HG03108 (cell line): ENCODE data around the gene RACK1.

Experiments used
- ATAC-seq: cut with Tn5 transposase; IDR thresholded peaks from one replicate; pipeline ENCODE4 v1.9.1; 2021; ENCODE audit warnings: moderate library complexity; ENCODE audit not compliant: unreplicated experiment

The RACK1 gene

GRCh38 chr5:181199881-181200638 is 43.6 kb downstream of the RACK1 start:
- no peak for ATAC-seq

- ATAC-seq = peak; percentile 67
Measured at GRCh38 chr5:181198905-181199519, 44.7 kb downstream of the RACK1 start.

- ATAC-seq = no peak
Measured at GRCh38 chr5:181198106-181198685, 45.5 kb downstream of the RACK1 start.

- no peak for ATAC-seq
Measured at GRCh38 chr5:181197326-181197951, 46.3 kb downstream of the RACK1 start.

- ATAC-seq = no peak
Measured at GRCh38 chr5:181195249-181195761, 48.4 kb downstream of the RACK1 start.

GRCh38 chr5:181194489-181195248 is 49.0 kb downstream of the RACK1 start:
- ATAC-seq = no peak

- no peak for ATAC-seq
Measured at GRCh38 chr5:181193656-181194055, 50.0 kb downstream of the RACK1 start.

GRCh38 chr5:181192337-181193046 is 51.2 kb downstream of the RACK1 start:
- no peak for ATAC-seq

GRCh38 chr5:181191526-181192336 is 52.0 kb downstream of the RACK1 start:
- ATAC-seq = peak; percentile 47

- ATAC-seq = peak; percentile 2
Measured at GRCh38 chr5:181190711-181191525, 52.8 kb downstream of the RACK1 start.

- ATAC-seq = no peak
Measured at GRCh38 chr5:181189962-181190710, 53.6 kb downstream of the RACK1 start.

GRCh38 chr5:181189363-181189961 is 54.2 kb downstream of the RACK1 start:
- ATAC-seq = no peak

- ATAC-seq = no peak
Measured at GRCh38 chr5:181188700-181189362, 54.9 kb downstream of the RACK1 start.

GRCh38 chr5:181187500-181188213 is 56.0 kb downstream of the RACK1 start:
- ATAC-seq = no peak

GRCh38 chr5:181186986-181187499 is 56.7 kb downstream of the RACK1 start:
- ATAC-seq = no peak
